HCT116 (cell line): ENCODE measurements around the gene PDE6B. TPM values are rescaled to one million over a fixed set of nuclear protein-coding genes. Genes with fewer than 3 reads are reported as not detected.

Experiments used
- ATAC-seq: fragments of 200-7000 bp; cut with Tn5 transposase; 2 replicates; pipeline ENCODE4 v1.9.1; 2020; ENCODE audit warnings: mild to moderate bottlenecking, moderate library complexity
- BruUV-seq: library from RNA; stranded (reverse); fragments of 400-500 nt; replicated peaks from 2 replicates; lab custom pipeline; 2021; lab: Mats Ljungman, UMichigan
- CTCF ChIA-PET: fragments of 300-600 bp; sonication (Branson Sonifier 250); formaldehyde crosslinking; loops from one replicate; lab custom pipeline; 2021; ENCODE audit warnings: antibody characterized with exemption; lab: Charles Lee
- POLR2A ChIA-PET: fragments of 300-600, 350-600 bp; sonication (Branson Sonifier 250); formaldehyde crosslinking; loops from one replicate; lab custom pipeline; 2021; ENCODE audit warnings: antibody characterized with exemption; lab: Charles Lee
- RAD21 ChIA-PET, 2 experiments: fragments of 300-600 bp; sonication (Branson Sonifier 250); formaldehyde crosslinking; loops; one replicate each; lab custom pipeline; 2023; ENCODE audit warnings: low total read pairs in 2 of 2; ENCODE audit not compliant: uncharacterized antibody in 2 of 2, unreplicated experiment in 2 of 2, low non-redundant PET in 1 of 2; lab: Charles Lee
- DNase-seq: peaks from one replicate; pipeline ENCODE4 v3.0.0-alpha.2; 2010; ENCODE audit warnings: low read depth, low spot score
- H2AFZ ChIP-seq: fragments of 200-600 bp; shearing (Covaris generic), sonication (generic); 2 replicates; pipeline ENCODE4 v1.6.1; 2017; ENCODE audit warnings: low read depth, mixed run types, mixed read lengths, antibody characterized with exemption, low read length; ENCODE audit not compliant: poor library complexity, severe bottlenecking
- H3K27ac ChIP-seq: 2 replicates; pipeline ENCODE4 v1.5.1; 2012; ENCODE audit warnings: low read depth, low read length
- H3K27me3 ChIP-seq: fragments of 200-600 bp; sonication (generic); 2 replicates; pipeline ENCODE4 v1.6.1; 2016; ENCODE audit warnings: mixed run types, low read length, mixed read lengths; ENCODE audit not compliant: insufficient read depth
- H3K36me3 ChIP-seq, 2 experiments: fragments of 200-500 bp in 1 of 2; fragments of 200-600 bp in 1 of 2; sonication (Bioruptor generic) in 1 of 2; sonication (generic) in 1 of 2; 2 replicates each; pipeline versions ENCODE4 v1.5.1 to v1.6.1; 2014 to 2016; ENCODE audit warnings: low read length in 2 of 2, inconsistent platforms in 1 of 2, mixed read lengths in 1 of 2, mixed run types in 1 of 2; ENCODE audit not compliant: insufficient read depth in 2 of 2, control insufficient read depth in 1 of 2
- H3K4me1 ChIP-seq, 2 experiments: fragments of 200-600 bp in 1 of 2; sonication (generic) in 1 of 2; 2 replicates each; pipeline versions ENCODE4 v1.5.1 to v1.6.1; 2012 to 2017; ENCODE audit warnings: low read length in 2 of 2, inconsistent platforms in 1 of 2, mild to moderate bottlenecking in 1 of 2, mixed read lengths in 1 of 2, mixed run types in 1 of 2, moderate library complexity in 1 of 2; ENCODE audit not compliant: insufficient read depth in 2 of 2, control insufficient read depth in 1 of 2
- H3K4me2 ChIP-seq: fragments of 200-600 bp; sonication (generic); 2 replicates; pipeline ENCODE4 v1.6.1; 2017; ENCODE audit warnings: mixed run types, low read length, mixed read lengths
- H3K4me3 ChIP-seq, 2 experiments: fragments of 200-600 bp in 1 of 2; sonication (generic) in 1 of 2; replicated peaks in 1 of 2; 2 replicates each; pipeline ENCODE4 v1.5.1; 2011 to 2016; ENCODE audit warnings: low read length in 2 of 2, control low read depth in 1 of 2, low read depth in 1 of 2, mild to moderate bottlenecking in 1 of 2, mixed read lengths in 1 of 2, mixed run types in 1 of 2
- H3K79me2 ChIP-seq: fragments of 200-600 bp; sonication (generic); 2 replicates; pipeline ENCODE4 v1.6.1; 2017; ENCODE audit warnings: mild to moderate bottlenecking, mixed run types, low read length, moderate library complexity, mixed read lengths; ENCODE audit not compliant: insufficient read depth
- H3K9ac ChIP-seq: fragments of 200-600 bp; sonication (generic); 2 replicates; pipeline ENCODE4 v1.6.1; 2016; ENCODE audit warnings: low read length, mixed read lengths
- H3K9me2 ChIP-seq: fragments of 200-600 bp; sonication (generic), shearing (Covaris generic); 2 replicates; pipeline ENCODE4 v1.6.1; 2017; ENCODE audit warnings: mixed run types, mild to moderate bottlenecking, moderate library complexity; ENCODE audit not compliant: insufficient read depth
- H3K9me3 ChIP-seq, 2 experiments: fragments of 200-500 bp in 1 of 2; fragments of 200-600 bp in 1 of 2; sonication (Bioruptor generic) in 1 of 2; sonication (generic) in 1 of 2; 2 replicates each; pipeline ENCODE4 v1.6.1; 2014 to 2017; ENCODE audit warnings: low read length in 2 of 2, mixed read lengths in 2 of 2, inconsistent platforms in 1 of 2, low read depth in 1 of 2, mild to moderate bottlenecking in 1 of 2, mixed run types in 1 of 2, moderate library complexity in 1 of 2; ENCODE audit not compliant: control insufficient read depth in 1 of 2, insufficient read depth in 1 of 2
- H4K20me1 ChIP-seq: fragments of 200-600 bp; sonication (generic), shearing (Covaris generic); 2 replicates; pipeline ENCODE4 v1.6.1; 2017; ENCODE audit warnings: mixed run types, mild to moderate bottlenecking, moderate library complexity; ENCODE audit not compliant: insufficient read depth
- CBX3 ChIP-seq: IDR thresholded peaks from 2 replicates; pipeline ENCODE4 v1.6.1; 2012; ENCODE audit warnings: low read depth
- EGR1 ChIP-seq: IDR thresholded peaks from 2 replicates; pipeline ENCODE4 v1.6.1; 2012; ENCODE audit warnings: low read depth
- FOSL1 ChIP-seq: IDR thresholded peaks from 2 replicates; pipeline ENCODE4 v1.6.1; 2012; ENCODE audit warnings: low read depth
- POLR2A ChIP-seq: IDR thresholded peaks from 2 replicates; pipeline ENCODE4 v1.7.0; 2011; ENCODE audit warnings: borderline replicate concordance; ENCODE audit not compliant: insufficient read depth, insufficient read length; ENCODE audit errors: extremely low read depth
- RAD21 ChIP-seq: IDR thresholded peaks from 2 replicates; pipeline ENCODE4 v1.6.1; 2012; ENCODE audit warnings: low read depth, mild to moderate bottlenecking
- SIN3A ChIP-seq: IDR thresholded peaks from 2 replicates; pipeline ENCODE4 v1.6.1; 2012; ENCODE audit warnings: low read depth
- SRF ChIP-seq: IDR thresholded peaks from 2 replicates; pipeline ENCODE4 v1.6.1; 2012; ENCODE audit warnings: low read depth
- YY1 ChIP-seq: IDR thresholded peaks from 2 replicates; pipeline ENCODE4 v1.6.1; 2011; ENCODE audit warnings: low read length, low read depth, moderate library complexity, mild to moderate bottlenecking; ENCODE audit not compliant: insufficient replicate concordance; ENCODE audit errors: extremely low read depth
- ZFX ChIP-seq: fragments of 450-650 bp; IDR thresholded peaks from 2 replicates; pipeline ENCODE4 v1.6.1; 2017
- intact Hi-C: fragments of 100-400 bp; cut with micrococcal nuclease; formaldehyde crosslinking; loops from 2 replicates; pipeline ENCODE4 v1.10.0; 2022
- total RNA-seq: library from RNA; stranded (reverse); gene quantifications from one replicate; pipeline ENCODE4 v1.2.1, GENCODE V29; 2021; ENCODE audit not compliant: unreplicated experiment
- TF ChIP-seq, protein P1 (sequence below): IDR thresholded peaks from 2 replicates; pipeline ENCODE4 v1.6.1; 2012; ENCODE audit warnings: low read depth
- TF ChIP-seq, protein P2 (sequence below): IDR thresholded peaks from 2 replicates; pipeline ENCODE4 v1.6.1; 2011; ENCODE audit warnings: mild to moderate bottlenecking, low read length, moderate library complexity; ENCODE audit not compliant: insufficient replicate concordance; ENCODE audit errors: extremely low read depth
- TF ChIP-seq, protein P3 (sequence below): IDR thresholded peaks from 2 replicates; pipeline ENCODE4 v1.6.1; 2012

Gene PDE6B
- total RNA-seq, 1 experiment from 2014 or later: not detected

DNA sequence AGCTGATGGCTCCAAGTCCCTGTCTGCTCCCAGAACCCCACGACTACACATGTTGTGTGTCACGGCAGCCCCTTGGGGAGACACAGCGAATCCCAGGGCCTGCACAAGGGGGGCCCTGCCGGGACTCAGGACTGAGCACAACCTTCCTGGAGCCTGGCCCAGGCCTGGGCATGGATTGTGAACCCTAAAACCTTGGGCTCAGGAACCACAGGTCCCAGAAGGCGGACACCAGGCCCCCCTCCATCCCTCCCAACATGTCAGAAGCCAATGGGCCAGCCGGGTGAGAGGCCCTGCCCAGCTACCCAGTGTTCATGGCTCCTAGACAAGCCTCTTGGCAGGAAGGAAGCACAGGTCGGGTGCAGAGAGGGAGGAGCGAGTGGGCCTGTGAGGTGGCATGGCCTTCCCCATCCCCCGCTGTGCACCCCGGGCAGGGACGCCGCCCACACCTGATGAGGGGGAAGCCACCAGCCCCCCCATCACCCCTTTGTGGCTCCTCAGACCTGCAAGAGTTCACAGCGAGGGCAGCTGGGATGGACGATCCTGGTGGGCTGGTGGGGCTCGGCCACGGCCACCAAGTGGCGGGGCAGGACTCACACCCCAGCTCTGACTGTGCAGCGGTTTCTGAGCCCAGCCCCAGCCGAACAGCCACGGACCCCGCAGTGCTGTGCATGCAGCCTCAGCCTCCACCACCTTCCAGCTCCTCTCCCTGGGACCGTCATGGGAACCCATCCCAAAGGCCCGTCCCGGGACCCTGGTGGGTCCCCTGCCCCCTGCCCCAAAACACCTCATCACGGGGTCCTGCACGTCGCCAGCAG, 3.7 kb downstream of the PDE6B start:
- Histone ChIP-seq H3K27me3 (no peaks in the 10 kb centered on the region), H3K36me3 (no peaks in the 10 kb centered on the region), H3K27ac (no peak overlapping the region), H3K9me2 (no peaks in the 10 kb centered on the region), H3K4me1 (no peaks in the 10 kb centered on the region), H3K9me3 (no peaks in the 10 kb centered on the region; a peak in 1 of 4 replicates), H3K4me2 (no peak overlapping the region), H3K79me2 (no peaks in the 10 kb centered on the region), H3K9ac (no peak overlapping the region), H4K20me1 (no peaks in the 10 kb centered on the region), H2AFZ (no peak overlapping the region), H3K4me3 (no peak overlapping the region)
- no TSS peak for BruUV-seq
- ChIA-PET CTCF (no interaction called here), RAD21 (no interaction called here), POLR2A (no interaction called here)
- DNase-seq (no peak), ATAC-seq (no peak)
- intact Hi-C loops: no loop called here
- no peak for TF ChIP-seq ZFX
- no peak for TF ChIP-seq FOSL1
- TF ChIP-seq, protein P1, sequence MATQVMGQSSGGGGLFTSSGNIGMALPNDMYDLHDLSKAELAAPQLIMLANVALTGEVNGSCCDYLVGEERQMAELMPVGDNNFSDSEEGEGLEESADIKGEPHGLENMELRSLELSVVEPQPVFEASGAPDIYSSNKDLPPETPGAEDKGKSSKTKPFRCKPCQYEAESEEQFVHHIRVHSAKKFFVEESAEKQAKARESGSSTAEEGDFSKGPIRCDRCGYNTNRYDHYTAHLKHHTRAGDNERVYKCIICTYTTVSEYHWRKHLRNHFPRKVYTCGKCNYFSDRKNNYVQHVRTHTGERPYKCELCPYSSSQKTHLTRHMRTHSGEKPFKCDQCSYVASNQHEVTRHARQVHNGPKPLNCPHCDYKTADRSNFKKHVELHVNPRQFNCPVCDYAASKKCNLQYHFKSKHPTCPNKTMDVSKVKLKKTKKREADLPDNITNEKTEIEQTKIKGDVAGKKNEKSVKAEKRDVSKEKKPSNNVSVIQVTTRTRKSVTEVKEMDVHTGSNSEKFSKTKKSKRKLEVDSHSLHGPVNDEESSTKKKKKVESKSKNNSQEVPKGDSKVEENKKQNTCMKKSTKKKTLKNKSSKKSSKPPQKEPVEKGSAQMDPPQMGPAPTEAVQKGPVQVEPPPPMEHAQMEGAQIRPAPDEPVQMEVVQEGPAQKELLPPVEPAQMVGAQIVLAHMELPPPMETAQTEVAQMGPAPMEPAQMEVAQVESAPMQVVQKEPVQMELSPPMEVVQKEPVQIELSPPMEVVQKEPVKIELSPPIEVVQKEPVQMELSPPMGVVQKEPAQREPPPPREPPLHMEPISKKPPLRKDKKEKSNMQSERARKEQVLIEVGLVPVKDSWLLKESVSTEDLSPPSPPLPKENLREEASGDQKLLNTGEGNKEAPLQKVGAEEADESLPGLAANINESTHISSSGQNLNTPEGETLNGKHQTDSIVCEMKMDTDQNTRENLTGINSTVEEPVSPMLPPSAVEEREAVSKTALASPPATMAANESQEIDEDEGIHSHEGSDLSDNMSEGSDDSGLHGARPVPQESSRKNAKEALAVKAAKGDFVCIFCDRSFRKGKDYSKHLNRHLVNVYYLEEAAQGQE: no peak
- no peak for TF ChIP-seq EGR1
- TF ChIP-seq POLR2A: no peak
- no peak for TF ChIP-seq SIN3A
- TF ChIP-seq, protein P2, sequence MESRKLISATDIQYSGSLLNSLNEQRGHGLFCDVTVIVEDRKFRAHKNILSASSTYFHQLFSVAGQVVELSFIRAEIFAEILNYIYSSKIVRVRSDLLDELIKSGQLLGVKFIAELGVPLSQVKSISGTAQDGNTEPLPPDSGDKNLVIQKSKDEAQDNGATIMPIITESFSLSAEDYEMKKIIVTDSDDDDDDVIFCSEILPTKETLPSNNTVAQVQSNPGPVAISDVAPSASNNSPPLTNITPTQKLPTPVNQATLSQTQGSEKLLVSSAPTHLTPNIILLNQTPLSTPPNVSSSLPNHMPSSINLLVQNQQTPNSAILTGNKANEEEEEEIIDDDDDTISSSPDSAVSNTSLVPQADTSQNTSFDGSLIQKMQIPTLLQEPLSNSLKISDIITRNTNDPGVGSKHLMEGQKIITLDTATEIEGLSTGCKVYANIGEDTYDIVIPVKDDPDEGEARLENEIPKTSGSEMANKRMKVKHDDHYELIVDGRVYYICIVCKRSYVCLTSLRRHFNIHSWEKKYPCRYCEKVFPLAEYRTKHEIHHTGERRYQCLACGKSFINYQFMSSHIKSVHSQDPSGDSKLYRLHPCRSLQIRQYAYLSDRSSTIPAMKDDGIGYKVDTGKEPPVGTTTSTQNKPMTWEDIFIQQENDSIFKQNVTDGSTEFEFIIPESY: no peak
- TF ChIP-seq, protein P3, sequence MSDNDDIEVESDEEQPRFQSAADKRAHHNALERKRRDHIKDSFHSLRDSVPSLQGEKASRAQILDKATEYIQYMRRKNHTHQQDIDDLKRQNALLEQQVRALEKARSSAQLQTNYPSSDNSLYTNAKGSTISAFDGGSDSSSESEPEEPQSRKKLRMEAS: no peak
- no peak for TF ChIP-seq RAD21
- TF ChIP-seq SRF: no peak
- no peak for TF ChIP-seq YY1
- TF ChIP-seq CBX3: no peak
